ENCODE measurements around the gene KCNH6.

KCNH6 gene

GRCh38 chr17:63533433-63534077, 10.4 kb downstream of the KCNH6 start:
- no peak for DNase-seq (ENCODE audit: low read depth in 1 of 2, low spot score in 1 of 2)

GRCh38 chr17:63534078-63534570, 11.0 kb downstream of the KCNH6 start:
- no peak for DNase-seq (ENCODE audit: low read depth in 1 of 2, low spot score in 1 of 2)

- DNase-seq (ENCODE audit: low read depth in 1 of 2, low spot score in 1 of 2): no peak
Observed at GRCh38 chr17:63534816-63535455, 11.8 kb downstream of the KCNH6 start.

GRCh38 chr17:63535640-63536039, 12.5 kb downstream of the KCNH6 start:
- DNase-seq (ENCODE audit: low read depth in 1 of 2, low spot score in 1 of 2): no peak

- DNase-seq (ENCODE audit: low read depth in 1 of 2, low spot score in 1 of 2): no peak
Observed at GRCh38 chr17:63537001-63537400, 13.8 kb downstream of the KCNH6 start.

- DNase-seq (ENCODE audit: low read depth in 1 of 2, low spot score in 1 of 2): no peak
Observed at GRCh38 chr17:63537991-63538692, 15.0 kb downstream of the KCNH6 start.

- DNase-seq (ENCODE audit: low read depth in 1 of 2, low spot score in 1 of 2): no peak
Observed at GRCh38 chr17:63538693-63539595, 15.8 kb downstream of the KCNH6 start.

GRCh38 chr17:63540590-63540989, 17.4 kb downstream of the KCNH6 start:
- no peak for DNase-seq (ENCODE audit: low read depth in 1 of 2, low spot score in 1 of 2)

- no peak for DNase-seq (ENCODE audit: low read depth in 1 of 2, low spot score in 1 of 2)
Observed at GRCh38 chr17:63542218-63542545, 19.0 kb downstream of the KCNH6 start.

- no peak for DNase-seq (ENCODE audit: low read depth in 1 of 2, low spot score in 1 of 2)
Observed at GRCh38 chr17:63542942-63543821, 20.0 kb downstream of the KCNH6 start.

- DNase-seq (ENCODE audit: low read depth in 1 of 2, low spot score in 1 of 2): no peak
Observed at GRCh38 chr17:63543822-63544420, 20.8 kb downstream of the KCNH6 start.

GRCh38 chr17:63544467-63545301, 21.5 kb downstream of the KCNH6 start:
- DNase-seq (ENCODE audit: low read depth in 1 of 2, low spot score in 1 of 2): no peak

GRCh38 chr17:63546308-63547082, 23.3 kb downstream of the KCNH6 start:
- DNase-seq (ENCODE audit: low read depth in 1 of 2, low spot score in 1 of 2): no peak

- DNase-seq (ENCODE audit: low read depth in 1 of 2, low spot score in 1 of 2): no peak
Observed at GRCh38 chr17:63547083-63547523, 23.9 kb downstream of the KCNH6 start.

- no peak for DNase-seq (ENCODE audit: low read depth in 1 of 2, low spot score in 1 of 2)
Observed at GRCh38 chr17:63549289-63549945, 26.3 kb downstream of the KCNH6 start.

- peak; percentile 95 to 100 for DNase-seq (ENCODE audit: low read depth in 1 of 2, low spot score in 1 of 2)
Observed at GRCh38 chr17:63549946-63550816, 27.0 kb downstream of the KCNH6 start, which contains the start of gene DCAF7. TSS of gene DCAF7 (plus strand) at chr17:63550477. CDS start at chr17:63550678, 201 bp downstream.
